ENCODE data around the gene GSTT2.
"Not testable (repeated sequence)": the region's sequence is repeated elsewhere in the genome, so short reads cannot be mapped to it uniquely, and the experiment has no call there.

GRCh38 chr22:23993080-23993479 lies 13.1 kb downstream of the GSTT2 start:
- TF ChIP-seq CTCF (IDR thresholded peaks at IDR 0.05; ENCODE audit: low read length); EZH2 (IDR thresholded peaks at IDR 0.05; ENCODE audit: borderline replicate concordance, low read length): not testable (repeated sequence)
